C4-2B (cell line): Measurements from ENCODE around the gene NINL.

Experiments
- ZFX ChIP-seq: fragments of 450-650 bp; IDR thresholded peaks from 2 replicates; pipeline ENCODE4 v1.6.1; 2017
- TF ChIP-seq, protein P1 (sequence below): fragments of 450-650 bp; conservative IDR thresholded peaks from 2 replicates; pipeline ENCODE4 v1.5.1; 2017; ENCODE audit warnings: mild to moderate bottlenecking

DNA sequence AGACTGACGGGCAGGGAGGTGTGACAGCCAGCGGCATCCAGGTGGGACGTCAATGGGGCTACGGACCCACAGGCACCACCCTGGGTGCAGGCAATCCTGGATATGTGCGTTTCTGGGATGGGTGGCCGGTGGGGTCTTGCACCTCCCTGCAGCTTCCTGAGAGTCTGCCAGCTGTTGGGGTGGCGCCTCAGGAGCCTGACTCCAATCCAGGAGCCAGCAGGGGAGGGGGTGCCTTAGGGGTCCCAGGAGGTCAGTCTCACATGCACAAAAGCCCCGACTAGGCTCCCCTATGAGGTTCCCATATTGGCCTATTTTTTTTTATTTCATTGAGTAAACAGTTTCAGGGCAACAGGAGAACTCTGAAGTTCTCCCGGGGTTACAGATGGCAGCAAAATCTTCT is 104.5 kb downstream of the NINL start:
- TF ChIP-seq, protein P1, sequence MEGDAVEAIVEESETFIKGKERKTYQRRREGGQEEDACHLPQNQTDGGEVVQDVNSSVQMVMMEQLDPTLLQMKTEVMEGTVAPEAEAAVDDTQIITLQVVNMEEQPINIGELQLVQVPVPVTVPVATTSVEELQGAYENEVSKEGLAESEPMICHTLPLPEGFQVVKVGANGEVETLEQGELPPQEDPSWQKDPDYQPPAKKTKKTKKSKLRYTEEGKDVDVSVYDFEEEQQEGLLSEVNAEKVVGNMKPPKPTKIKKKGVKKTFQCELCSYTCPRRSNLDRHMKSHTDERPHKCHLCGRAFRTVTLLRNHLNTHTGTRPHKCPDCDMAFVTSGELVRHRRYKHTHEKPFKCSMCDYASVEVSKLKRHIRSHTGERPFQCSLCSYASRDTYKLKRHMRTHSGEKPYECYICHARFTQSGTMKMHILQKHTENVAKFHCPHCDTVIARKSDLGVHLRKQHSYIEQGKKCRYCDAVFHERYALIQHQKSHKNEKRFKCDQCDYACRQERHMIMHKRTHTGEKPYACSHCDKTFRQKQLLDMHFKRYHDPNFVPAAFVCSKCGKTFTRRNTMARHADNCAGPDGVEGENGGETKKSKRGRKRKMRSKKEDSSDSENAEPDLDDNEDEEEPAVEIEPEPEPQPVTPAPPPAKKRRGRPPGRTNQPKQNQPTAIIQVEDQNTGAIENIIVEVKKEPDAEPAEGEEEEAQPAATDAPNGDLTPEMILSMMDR: no peak
- no peak for TF ChIP-seq ZFX
